Measurements from ENCODE around the gene PATZ1. TPM values are rescaled to one million over a fixed set of nuclear protein-coding genes. Genes with fewer than 3 reads are reported as not detected.

The PATZ1 gene
- total RNA-seq, 2 experiments from 2014 or later = 49.2 to 53.4 TPM

GRCh38 chr22:31340765-31341247, 5.3 kb downstream of the PATZ1 start:
- POLR2A ChIA-PET = interaction anchor here (0.8 kb wide), 1 partner anchor 93 kb away, joined by 5 read pairs; no protein-coding TSS in a partner anchor
- Histone ChIP-seq H3K79me2 (ENCODE audit: insufficient read depth, low read depth, low read length) (peaks cover 39% of the 10 kb centered on the region), H3K27ac (ENCODE audit: low read depth, low read length, poor library complexity, severe bottlenecking) (no peak overlapping the region), H3K4me3 (ENCODE audit: low read depth, low read length, poor library complexity, severe bottlenecking) (no peak overlapping the region), H3K9me3 (ENCODE audit: low read length) (no peaks in the 10 kb centered on the region), H3K9me2 (ENCODE audit: insufficient read depth, low read length) (no peaks in the 10 kb centered on the region), H3K36me3 (ENCODE audit: insufficient read depth, low read length) (peaks cover 91% of the 10 kb centered on the region), H3K4me1 (ENCODE audit: insufficient read depth, low read length, poor library complexity, severe bottlenecking) (peaks cover 25% of the 10 kb centered on the region), H2AFZ (ENCODE audit: low read length) (no peak overlapping the region), H3K4me2 (ENCODE audit: low read length) (no peak overlapping the region), H4K20me1 (ENCODE audit: insufficient read depth, low read length) (peaks cover 10% of the 10 kb centered on the region; the same call in 1 of the 2 replicates)
- no peak for TF ChIP-seq CTCF (conservative IDR thresholded peaks at IDR 0.05; ENCODE audit: low read length)
- no peak for TF ChIP-seq EZH2phosphoT487 (IDR thresholded peaks at IDR 0.05; ENCODE audit: borderline replicate concordance, low read depth, low read length)
- no TSS peak for BruUV-seq (replicated peaks)
- intact Hi-C loops (cut with micrococcal nuclease; ENCODE audit: unreplicated experiment) = no loop called here
- CTCF ChIA-PET (ENCODE audit: unreplicated experiment) = no interaction called here
- DNase-seq (ENCODE audit: low spot score) = no peak

GRCh38 chr22:31340360-31340759, 5.8 kb downstream of the PATZ1 start:
- DNase-seq (ENCODE audit: low spot score) = no peak

GRCh38 chr22:31339148-31339832, 6.9 kb downstream of the PATZ1 start:
- H3K4me1 ChIP-seq (ENCODE audit: insufficient read depth, low read length, poor library complexity, severe bottlenecking) = peaks cover 19% of the 10 kb centered on the region
- peaks cover 25% of the 10 kb centered on the region for H3K79me2 ChIP-seq (ENCODE audit: insufficient read depth, low read depth, low read length)
- H3K4me3 ChIP-seq (ENCODE audit: low read depth, low read length, poor library complexity, severe bottlenecking) = no peak overlapping the region
- ChIA-PET POLR2A (interaction anchor here (0.6 kb wide), 1 partner anchor 244 kb away, joined by 4 read pairs; no protein-coding TSS in a partner anchor), CTCF (ENCODE audit: unreplicated experiment) (no interaction called here)
- H3K9me2 ChIP-seq (ENCODE audit: insufficient read depth, low read length) = no peaks in the 10 kb centered on the region
- no TSS peak for BruUV-seq (replicated peaks)
- no peak for DNase-seq (ENCODE audit: low spot score)
- no peaks in the 10 kb centered on the region for H3K9me3 ChIP-seq (ENCODE audit: low read length)
- H3K4me2 ChIP-seq (ENCODE audit: low read length) = no peak overlapping the region
- H3K36me3 ChIP-seq (ENCODE audit: insufficient read depth, low read length) = peaks cover 96% of the 10 kb centered on the region
- intact Hi-C loops (cut with micrococcal nuclease; ENCODE audit: unreplicated experiment) = no loop called here
- TF ChIP-seq EZH2phosphoT487 (IDR thresholded peaks at IDR 0.05; ENCODE audit: borderline replicate concordance, low read depth, low read length) = no peak
- TF ChIP-seq CTCF (conservative IDR thresholded peaks at IDR 0.05; ENCODE audit: low read length) = no peak
- H2AFZ ChIP-seq (ENCODE audit: low read length) = no peak overlapping the region
- H3K27ac ChIP-seq (ENCODE audit: low read depth, low read length, poor library complexity, severe bottlenecking) = no peak overlapping the region
- H4K20me1 ChIP-seq (ENCODE audit: insufficient read depth, low read length) = peaks cover 10% of the 10 kb centered on the region; the same call in 1 of the 2 replicates

More at GRCh38 chr22:31340360-31340759, 5.8 kb downstream of the PATZ1 start:
- ChIA-PET POLR2A (no interaction called here), CTCF (ENCODE audit: unreplicated experiment) (no interaction called here)
- no peaks in the 10 kb centered on the region for H3K9me2 ChIP-seq (ENCODE audit: insufficient read depth, low read length)
- intact Hi-C loops (cut with micrococcal nuclease; ENCODE audit: unreplicated experiment) = no loop called here
- no TSS peak for BruUV-seq (replicated peaks)
- no peak overlapping the region for H3K4me2 ChIP-seq (ENCODE audit: low read length)
- peaks cover 10% of the 10 kb centered on the region; the same call in 1 of the 2 replicates for H4K20me1 ChIP-seq (ENCODE audit: insufficient read depth, low read length)
- H3K27ac ChIP-seq (ENCODE audit: low read depth, low read length, poor library complexity, severe bottlenecking) = no peak overlapping the region
- H2AFZ ChIP-seq (ENCODE audit: low read length) = no peak overlapping the region
- TF ChIP-seq EZH2phosphoT487 (IDR thresholded peaks at IDR 0.05; ENCODE audit: borderline replicate concordance, low read depth, low read length) = no peak
- peaks cover 96% of the 10 kb centered on the region for H3K36me3 ChIP-seq (ENCODE audit: insufficient read depth, low read length)
- peaks cover 36% of the 10 kb centered on the region for H3K79me2 ChIP-seq (ENCODE audit: insufficient read depth, low read depth, low read length)
- H3K9me3 ChIP-seq (ENCODE audit: low read length) = no peaks in the 10 kb centered on the region
- H3K4me1 ChIP-seq (ENCODE audit: insufficient read depth, low read length, poor library complexity, severe bottlenecking) = peaks cover 25% of the 10 kb centered on the region
- no peak overlapping the region for H3K4me3 ChIP-seq (ENCODE audit: low read depth, low read length, poor library complexity, severe bottlenecking)

All from OCI-LY7 (cell line).